ENCODE measurements around the gene HLA-DOA.
A peak's percentile ranks its signal among the peaks of the same experiment; 100 is the strongest.

Gene HLA-DOA

DNA sequence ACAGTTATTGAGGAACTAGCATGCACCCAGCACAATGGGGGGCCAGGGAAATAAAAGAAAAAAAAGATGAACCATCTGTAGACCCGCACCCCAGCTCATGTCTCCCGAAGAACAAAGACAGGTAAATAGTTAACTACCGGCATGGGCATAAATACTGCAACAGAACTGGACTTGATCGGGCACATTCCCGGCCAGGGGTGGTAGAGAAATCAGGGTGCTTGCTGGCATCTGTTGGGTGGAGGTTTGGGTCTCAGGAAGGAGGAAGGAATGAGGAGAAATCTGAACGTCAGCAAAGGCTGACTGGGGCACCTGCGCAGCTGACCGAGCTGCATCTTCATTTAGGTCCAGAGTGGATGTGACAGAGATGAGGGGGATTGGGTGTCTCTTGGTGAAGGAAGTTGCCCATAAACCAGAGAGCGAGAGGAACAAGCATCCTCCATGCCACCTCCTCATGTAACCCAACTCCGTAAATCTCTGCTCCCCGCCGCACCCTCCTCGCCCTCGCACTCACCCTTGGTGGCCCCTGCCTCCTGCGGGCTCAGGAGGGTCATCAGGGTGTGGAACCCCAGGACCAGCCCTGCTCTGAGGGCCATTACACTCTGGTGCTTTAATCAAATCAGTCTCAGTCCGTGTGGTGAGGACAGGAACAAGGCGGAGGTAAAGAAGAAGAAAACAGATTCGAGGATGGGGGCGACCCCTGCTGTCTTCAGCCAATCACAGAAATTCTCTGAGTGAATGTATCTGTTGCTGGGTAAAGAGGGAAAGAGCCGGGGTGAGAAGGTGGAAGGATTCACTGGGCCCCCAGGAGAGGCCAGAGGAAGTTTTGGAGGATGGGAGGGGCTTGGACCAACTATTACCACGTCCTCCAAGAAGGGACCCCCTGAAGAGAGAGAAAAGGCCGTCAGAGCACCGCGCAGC lies at the start of gene HLA-DOA:
Gene HLA-DOA (minus strand): TSS at position 648 of the 918 bp plus-strand sequence.
- peak in 1 of 10 donors; percentile 4 for DNase-seq
- intact Hi-C loops (cut with DNase I) = no loop called here

DNA sequence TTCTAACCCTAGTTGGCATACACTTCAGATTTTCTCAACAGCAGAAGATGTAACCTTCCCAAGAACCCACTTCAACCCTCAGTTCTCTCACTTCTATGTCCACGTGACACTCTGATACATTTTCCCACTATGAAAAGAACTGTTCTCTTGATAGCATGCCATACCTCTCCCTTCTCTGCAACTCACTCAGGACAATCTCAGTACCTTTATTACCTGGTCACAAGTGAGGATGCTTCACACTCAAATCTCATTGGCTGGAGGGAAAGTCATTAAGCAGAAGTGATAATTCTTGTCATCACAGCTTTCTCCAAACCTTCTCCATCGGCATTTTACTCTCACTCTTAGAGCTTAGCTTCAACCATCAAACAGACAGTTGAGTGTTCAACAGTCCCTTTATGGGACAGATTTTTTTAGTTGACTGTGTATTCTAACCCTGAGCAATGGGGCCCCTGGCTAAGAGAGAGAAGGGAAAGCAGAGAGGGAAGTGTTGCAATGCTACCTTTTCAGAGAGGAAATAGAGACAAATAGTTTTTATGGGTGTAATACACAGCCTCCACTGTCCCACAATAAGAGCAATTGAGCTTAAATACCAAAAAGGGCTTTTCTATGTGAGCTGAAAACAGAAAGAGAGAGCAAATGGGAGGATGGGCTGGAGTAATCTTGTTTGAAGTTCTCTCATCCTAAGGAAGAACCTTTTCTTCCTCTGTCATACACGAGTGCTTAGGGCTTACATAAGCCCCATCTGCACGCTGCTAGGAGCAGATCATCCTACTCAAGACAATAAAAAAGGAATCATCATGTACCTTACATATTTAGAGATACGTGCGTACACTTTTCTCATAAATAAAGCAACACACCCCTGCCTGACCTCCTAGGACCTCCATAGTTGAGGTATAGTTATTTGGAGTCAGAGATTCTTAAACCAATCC lies 48.1 kb upstream of the HLA-DOA start:
- intact Hi-C loops (cut with DNase I) = no loop called here
- no peak for DNase-seq

DNA sequence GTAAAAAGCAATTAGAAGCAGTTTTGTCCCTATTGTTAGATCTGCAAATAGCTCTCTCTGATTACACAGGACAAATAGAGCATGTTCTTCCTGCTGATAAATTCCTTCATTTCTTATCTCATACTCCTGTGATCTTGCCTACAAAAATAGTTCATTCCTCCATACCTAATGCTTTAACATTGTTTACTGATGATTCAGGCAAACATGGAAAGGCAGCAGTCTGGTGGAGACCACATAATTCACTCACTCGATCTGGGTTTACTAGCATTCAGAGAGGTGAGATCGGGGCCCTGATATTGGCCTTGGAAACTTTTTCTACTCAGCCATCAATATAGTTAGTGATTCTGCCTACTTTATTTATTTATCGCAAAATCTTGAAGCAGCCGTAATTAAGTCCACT lies 43.8 kb upstream of the HLA-DOA start:
- intact Hi-C loops (cut with DNase I) = no loop called here

DNA sequence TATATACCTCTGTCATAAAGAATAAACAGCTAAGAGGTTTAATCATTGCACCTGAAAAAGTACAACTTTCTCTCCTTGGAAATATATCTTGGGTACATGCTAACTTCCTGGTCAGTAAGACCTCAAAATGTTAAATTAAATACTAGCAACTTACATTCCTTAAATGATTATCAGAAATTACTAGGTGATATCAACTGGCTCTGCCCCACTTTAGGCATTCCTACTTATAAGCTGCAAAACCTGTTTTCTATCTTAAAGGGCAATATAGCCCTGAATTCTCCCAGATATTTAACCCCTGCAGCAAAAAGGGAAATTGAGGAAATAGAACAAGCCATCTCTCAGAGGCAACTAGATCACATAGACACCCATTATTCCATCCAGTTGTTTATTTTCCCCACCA lies 43.2 kb upstream of the HLA-DOA start:
- DNase-seq = no peak
- intact Hi-C loops (cut with DNase I) = no loop called here

More for the DNA sequence above, 43.8 kb upstream of the HLA-DOA start:
- DNase-seq = no peak

DNA sequence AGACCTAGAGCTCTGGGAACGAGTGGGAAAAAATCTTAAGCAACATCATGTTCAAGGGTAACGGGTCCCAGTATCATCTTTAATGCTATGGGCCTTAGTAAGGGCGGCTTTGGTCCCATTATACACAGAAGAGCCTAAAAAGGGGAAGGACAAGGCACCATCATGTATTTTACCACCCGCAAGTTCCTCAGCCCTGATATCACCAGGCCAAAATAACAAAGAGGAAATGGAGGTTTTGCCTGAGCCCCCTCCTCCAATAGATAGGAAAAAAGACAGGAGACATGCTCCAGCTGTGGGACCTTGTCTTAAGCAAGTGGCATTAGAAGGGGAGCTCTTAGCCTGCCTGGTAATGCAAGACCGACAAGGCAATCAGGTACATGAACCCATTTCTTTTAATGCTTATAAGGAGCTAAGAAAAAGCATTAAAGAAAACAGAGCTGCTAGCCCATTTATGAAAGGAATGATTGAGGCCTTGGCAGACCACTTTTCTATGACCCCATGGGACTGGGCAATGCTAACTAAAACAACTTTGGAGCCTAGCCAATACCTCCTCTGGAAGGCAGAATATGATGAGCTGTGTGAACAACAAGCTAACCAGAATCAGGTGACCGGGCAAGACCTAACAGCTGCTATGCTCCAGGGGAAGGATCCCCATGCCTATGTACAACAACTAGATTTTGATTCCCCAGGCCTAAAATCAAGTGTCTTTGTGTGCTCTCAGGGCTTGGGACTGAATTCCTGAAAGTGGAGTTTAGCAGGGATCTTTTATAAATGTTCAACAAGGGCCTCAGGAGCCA lies 40.8 kb upstream of the HLA-DOA start:
- intact Hi-C loops (cut with DNase I) = no loop called here
- DNase-seq = no peak

DNA sequence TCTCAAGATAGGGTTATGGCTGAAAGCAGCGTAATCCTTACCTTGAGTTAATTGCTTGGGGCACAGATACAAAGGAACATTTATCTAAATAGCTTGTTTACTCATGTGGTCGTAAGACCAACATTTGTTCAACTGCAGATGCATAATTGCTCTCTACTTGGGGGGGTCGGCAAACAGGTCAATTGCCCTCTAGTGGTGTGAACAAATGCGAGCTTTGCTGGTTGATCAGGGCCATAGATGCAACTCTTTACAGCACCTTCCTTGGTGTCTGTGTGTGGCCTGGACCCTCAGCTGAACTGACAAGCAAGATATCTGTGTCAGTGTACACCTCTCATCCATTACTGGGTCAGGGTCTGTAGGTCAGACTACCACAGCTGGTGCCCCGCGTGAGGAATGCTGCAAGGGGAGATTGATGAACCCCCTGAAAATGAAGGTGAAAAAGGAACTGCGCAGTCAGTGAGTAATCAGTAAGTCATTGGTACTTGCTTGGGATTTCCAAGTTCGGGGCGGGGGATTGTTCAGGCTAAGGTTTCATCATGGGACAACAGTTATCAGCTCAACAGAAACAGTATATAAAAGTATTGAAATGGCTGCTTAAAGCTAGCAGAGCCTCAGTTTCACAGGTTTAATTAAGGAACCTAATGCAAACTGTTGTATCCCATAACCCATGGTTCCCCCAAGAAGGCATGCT lies 40.1 kb upstream of the HLA-DOA start:
- intact Hi-C loops (cut with DNase I) = no loop called here
- DNase-seq = no peak

DNA sequence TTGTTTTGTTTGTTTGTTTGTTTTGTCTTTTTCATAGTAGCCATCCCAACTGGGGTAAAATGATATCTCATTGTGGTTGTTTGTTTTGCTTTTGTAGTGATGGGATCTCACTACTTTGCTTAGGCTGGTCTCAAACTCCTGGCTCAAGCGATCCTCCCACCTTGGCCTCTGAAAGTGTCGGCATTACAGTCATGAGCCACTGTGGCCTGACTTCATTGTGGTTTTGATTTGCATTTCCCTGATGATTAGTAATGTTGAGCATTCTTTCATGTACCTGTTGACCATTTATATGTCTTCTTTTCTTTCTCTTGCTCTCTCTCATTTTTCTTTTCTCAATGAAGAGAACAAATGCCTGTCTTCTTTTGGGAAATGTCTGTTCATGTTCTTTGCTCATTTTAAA lies 30.8 kb upstream of the HLA-DOA start:
- no peak for DNase-seq
- intact Hi-C loops (cut with DNase I) = no loop called here

DNA sequence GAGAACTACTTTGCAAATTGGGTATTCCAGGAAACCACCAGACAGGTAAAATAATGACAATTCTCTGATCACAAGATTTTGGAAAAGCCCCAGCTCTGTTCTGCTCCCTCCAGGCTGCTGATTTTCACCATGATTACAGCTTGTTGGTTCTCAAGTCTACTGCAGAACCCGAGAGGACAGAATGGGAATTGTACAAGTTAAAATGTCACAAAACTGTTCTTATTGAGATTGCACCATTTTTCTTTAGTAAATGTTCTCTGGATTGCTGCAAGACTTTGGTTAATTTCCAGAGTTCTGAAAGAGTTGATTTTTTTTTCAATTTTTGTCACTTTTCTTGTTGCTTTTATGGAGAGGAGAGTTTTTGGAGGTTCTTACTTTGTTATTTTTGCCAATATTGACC lies 27.1 kb upstream of the HLA-DOA start:
- intact Hi-C loops (cut with DNase I) = no loop called here
- DNase-seq = no peak

DNA sequence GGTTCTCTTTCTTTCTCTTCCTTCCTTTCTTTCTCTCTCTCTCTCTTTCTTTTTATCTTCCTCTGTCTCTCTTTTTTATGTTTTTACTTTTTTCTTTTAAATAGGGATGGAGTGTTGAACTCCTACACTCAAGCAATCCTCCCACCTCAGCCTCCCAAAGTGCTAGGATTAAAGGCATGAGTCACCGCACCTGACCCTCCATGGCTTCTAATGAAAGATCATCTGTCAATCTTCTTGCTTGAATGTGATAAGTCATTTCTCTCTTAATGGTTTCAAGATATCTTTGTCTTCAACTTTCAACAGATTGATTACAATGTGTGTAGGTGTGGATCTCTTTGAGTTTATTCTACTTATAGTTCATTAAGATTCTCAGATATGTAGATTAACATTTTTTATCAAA lies 25.2 kb upstream of the HLA-DOA start:
- no peak for DNase-seq
- intact Hi-C loops (cut with DNase I) = no loop called here

DNA sequence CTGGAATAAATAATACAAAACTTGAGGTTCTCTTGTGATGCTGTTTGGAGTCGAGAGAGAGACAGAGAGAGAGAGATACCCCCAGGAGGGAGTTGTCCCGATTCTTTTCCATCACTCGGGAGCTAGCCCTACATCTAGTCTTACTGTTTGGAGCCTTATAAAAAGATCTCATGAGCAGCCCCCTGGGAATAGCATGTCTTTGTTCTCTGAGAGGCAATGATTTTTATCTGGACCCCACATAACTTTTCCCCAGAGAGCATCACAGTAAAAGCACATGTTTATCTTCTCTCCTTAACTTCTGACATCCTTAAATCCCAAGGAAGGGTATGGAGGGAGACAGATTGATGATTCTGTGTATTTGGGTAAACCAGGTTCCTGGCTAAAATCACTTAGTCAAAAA lies 20.9 kb upstream of the HLA-DOA start:
- intact Hi-C loops (cut with DNase I) = no loop called here

DNA sequence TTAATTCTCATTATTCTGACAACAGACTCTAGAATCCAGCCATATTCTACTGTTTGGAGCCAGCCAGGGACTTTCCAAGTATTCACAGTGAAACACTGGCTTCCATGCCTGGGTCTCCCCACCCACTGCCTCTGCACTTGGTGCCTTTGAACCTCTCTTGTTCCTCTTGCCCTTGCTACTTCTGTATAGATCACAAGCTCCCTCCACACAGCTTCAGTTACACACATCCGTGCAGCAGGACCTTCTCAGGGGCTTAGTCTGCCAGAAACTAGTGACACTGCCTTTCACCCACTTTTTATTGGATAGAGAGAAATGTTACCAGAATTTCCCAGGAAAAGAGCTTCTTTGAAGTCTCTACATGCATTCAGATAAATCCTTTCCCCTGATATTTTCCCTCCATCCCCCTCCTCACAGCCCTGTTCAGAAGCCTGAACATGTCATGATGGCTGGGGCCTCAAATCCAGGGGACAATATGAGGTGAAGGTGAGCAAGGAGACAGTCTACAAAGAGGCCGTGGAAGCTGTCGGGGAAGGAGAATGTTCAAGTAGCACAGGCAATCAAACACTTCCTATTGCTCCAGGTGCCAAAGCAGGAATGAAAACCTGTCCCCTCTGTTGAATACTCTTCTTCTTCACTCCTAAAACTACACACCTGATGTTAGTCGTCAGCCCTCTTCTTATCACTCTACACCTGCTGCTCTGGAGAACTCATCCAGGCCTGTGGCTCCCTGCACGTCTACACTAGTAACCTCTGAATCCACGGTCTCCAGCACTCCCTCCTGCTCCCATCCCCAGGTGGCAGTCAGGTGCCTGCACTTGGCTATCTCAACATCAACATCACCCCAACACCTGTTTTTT lies 20.2 kb upstream of the HLA-DOA start:
- intact Hi-C loops (cut with DNase I) = no loop called here
- DNase-seq = no peak

More for the DNA sequence above, 20.9 kb upstream of the HLA-DOA start:
- DNase-seq = no peak

DNA sequence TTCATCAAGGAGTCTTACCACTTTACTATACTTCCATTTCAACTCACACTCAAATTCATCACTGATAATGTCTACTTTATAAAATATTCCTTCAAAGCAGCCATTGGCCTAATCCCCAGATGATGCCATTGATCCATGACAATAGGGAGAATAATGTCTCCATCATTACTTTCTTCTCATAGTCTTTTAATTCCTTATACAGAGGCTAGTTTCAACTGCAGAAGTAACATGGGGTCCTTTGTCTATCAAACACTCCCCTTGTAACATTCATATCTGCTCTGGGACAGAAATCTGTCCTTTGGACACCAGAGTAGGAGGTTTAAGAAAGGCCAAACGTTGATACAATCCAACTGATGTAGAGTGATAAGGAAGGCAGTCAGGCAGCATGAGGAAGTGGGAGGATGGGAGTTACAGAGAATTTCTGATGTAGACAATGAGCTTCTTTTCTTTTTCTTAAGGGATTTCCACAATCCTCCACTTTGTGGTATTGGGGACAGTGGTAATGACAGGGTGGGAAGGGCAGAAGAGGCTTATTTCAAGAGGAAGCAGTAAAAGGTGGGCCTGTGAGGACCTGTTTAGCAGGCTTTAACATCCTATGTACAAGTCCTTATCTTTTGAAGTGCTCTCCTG lies 18.9 kb upstream of the HLA-DOA start:
- no peak for DNase-seq
- intact Hi-C loops (cut with DNase I) = no loop called here

DNA sequence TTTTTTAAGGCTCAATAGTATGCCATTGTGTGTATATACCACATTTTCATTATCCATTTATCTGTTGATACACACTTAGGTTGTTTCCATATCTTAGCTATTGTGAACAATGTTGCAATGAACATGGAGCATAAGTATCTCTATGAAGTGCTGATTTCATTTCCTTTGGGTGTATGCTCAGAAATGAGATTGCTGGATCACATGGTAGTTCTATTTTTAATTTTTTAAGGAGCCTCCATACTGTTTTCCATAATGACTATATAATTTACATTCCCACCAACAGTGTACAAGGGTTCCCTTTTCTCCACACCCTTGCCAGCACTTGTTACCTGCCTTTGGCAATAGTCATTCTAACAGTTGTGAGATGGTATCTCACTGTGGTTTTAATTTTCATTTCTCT lies 15.1 kb upstream of the HLA-DOA start:
- DNase-seq = no peak
- intact Hi-C loops (cut with DNase I) = no loop called here

DNA sequence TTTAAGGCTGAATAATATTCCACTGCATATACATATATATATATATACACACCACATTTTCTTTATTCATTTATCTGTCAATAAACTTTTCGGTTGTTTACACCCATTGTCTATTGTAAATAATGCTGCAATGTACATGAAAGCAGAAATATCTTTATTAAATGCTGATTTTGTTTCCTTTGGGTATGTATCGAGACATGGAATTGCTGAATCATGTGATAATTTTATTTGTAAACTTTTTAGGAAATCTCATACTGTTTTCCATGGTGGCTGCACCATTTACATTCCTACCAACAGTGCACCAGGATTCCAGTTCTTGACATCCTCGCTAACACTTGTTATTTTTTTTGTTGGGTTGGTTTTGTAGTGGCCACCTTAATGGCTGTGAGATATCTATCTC lies 14.1 kb upstream of the HLA-DOA start:
- no peak for DNase-seq
- intact Hi-C loops (cut with DNase I) = no loop called here

DNA sequence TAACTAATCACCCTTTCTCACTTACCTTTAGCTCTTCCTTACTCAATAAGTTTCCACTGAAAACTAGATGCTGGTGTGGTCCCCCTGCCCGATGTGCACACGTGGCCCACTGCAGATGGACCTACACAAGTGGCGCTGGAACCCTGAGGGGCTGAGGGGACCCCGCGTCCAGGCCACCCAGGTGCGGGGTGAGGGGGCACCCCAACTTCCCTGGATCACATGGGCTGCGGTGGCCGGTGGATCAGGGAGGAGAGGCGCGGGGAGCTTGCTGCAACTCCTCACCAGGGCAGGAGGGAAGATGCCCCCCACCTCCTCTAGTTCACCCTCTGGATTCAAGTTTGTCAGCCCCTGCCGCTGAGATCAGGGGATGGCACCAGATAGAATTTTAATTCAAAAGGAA lies 12.5 kb upstream of the HLA-DOA start:
- intact Hi-C loops (cut with DNase I) = no loop called here
- no peak for DNase-seq

DNA sequence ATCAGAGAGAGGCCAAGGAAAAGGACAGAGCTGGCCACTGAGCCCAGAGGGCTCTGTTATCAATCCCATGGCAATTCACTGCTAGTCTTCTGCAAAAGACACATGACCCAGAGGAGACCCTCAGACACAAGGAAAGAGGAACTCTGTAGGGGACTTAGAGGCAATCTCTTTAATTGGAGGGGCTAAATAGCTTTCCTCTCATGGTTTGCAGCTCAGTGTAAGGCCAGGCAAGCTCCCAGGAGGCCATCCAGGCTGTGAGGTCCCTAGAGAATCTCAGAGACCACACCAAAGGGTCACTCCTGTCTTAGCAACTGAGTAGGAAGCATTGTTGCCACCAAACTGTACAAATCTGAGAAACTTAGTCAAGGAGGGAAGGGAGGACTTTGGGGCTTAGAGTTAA lies 10.0 kb upstream of the HLA-DOA start:
- intact Hi-C loops (cut with DNase I) = loop anchor here (10.0 kb wide), 1 partner anchor 65 kb away; no protein-coding TSS in a partner anchor
- no peak for DNase-seq

DNA sequence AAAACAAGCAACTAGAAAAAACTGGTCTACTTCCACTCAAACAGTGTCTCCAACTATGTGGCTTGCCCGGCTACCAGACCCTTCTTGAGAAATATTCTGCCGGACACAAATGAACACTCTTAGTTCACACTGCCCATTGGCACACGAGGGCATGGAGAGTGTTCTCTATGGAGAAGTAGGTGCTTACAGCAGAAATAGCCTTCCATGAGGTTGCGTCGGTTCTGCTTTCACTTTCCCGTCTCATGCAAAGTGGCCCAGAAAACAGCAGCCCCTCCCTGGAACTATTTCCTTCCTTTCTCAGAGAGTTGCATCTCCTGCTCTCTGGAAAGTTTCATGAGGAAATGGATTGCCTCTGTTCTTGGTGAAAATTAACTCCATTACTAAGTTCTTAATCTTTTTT lies 9.5 kb upstream of the HLA-DOA start:
- intact Hi-C loops (cut with DNase I) = loop anchor here (10.0 kb wide), 1 partner anchor 66 kb away; no protein-coding TSS in a partner anchor

DNA sequence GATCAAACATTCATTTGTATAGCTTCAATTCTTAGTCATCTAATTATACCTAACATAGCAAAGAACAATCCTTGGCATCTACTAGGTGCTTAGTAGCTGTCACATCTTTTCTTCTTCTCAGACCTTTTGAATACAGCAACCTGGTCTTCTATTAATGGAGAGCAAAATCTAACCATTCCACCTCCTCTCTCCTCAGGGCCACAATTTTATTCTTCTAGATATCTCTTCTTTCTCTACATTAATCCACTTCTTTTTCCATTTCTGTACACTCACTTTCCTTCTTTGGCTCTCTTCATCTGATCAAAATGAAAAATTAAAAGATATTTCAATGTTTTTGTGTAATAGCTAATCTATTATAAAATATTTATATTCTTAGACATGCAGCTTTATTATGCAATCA lies 9.0 kb upstream of the HLA-DOA start:
- intact Hi-C loops (cut with DNase I) = loop anchor here (10.0 kb wide), 1 partner anchor 66 kb away; no protein-coding TSS in a partner anchor
- no peak for DNase-seq

More for the DNA sequence above, 9.5 kb upstream of the HLA-DOA start:
- peak in 4 of 10 donors; percentile 9 to 67 (median 30) for DNase-seq
